Endodermal cell (in vitro differentiated cells): ENCODE results near the gene LRRC10B. TPM values are rescaled to one million over a fixed set of nuclear protein-coding genes. Genes with fewer than 3 reads are reported as not detected.

ENCODE experiments used
- DNase-seq: peaks from one replicate; pipeline ENCODE4 v3.0.0-alpha.2; 2017
- H3K27ac ChIP-seq: 2 replicates; pipeline ENCODE4 v1.5.1; 2013; ENCODE audit warnings: mild to moderate bottlenecking, low read depth, low read length, moderate library complexity
- H3K27me3 ChIP-seq: 2 replicates; pipeline ENCODE4 v1.6.1; 2013; ENCODE audit warnings: mild to moderate bottlenecking, low read length, moderate library complexity; ENCODE audit not compliant: insufficient read depth, control insufficient read depth, poor library complexity, severe bottlenecking
- H3K36me3 ChIP-seq: 2 replicates; pipeline ENCODE4 v1.7.0; 2013; ENCODE audit warnings: mild to moderate bottlenecking, low read length, moderate library complexity; ENCODE audit not compliant: control insufficient read depth, insufficient read depth
- H3K4me1 ChIP-seq: one replicate; pipeline ENCODE4 v1.7.0; 2013; ENCODE audit warnings: low read length; ENCODE audit not compliant: control insufficient read depth, insufficient read depth
- H3K4me3 ChIP-seq: 2 replicates; pipeline ENCODE4 v1.5.1; 2013; ENCODE audit warnings: mild to moderate bottlenecking, low read length, moderate library complexity
- H3K9ac ChIP-seq: 2 replicates; pipeline ENCODE4 v1.6.1; 2013; ENCODE audit warnings: mild to moderate bottlenecking, low read length, moderate library complexity; ENCODE audit not compliant: poor library complexity, severe bottlenecking; ENCODE audit errors: extremely low read depth
- H3K9me3 ChIP-seq: 2 replicates; pipeline ENCODE4 v1.6.1; 2013; ENCODE audit warnings: mild to moderate bottlenecking, low read length, moderate library complexity; ENCODE audit not compliant: control insufficient read depth
- H3K27ac Mint-ChIP-seq: 2 replicates; pipeline ENCODE4 v1.8.0; 2020; ENCODE audit warnings: mixed read lengths
- H3K27me3 Mint-ChIP-seq: 2 replicates; pipeline ENCODE4 v1.8.0; 2021; ENCODE audit warnings: mild to moderate bottlenecking, mixed read lengths; ENCODE audit not compliant: insufficient read depth
- H3K36me3 Mint-ChIP-seq: 2 replicates; pipeline ENCODE4 v1.8.0; 2020; ENCODE audit warnings: low read depth, mixed read lengths
- H3K4me1 Mint-ChIP-seq: 2 replicates; pipeline ENCODE4 v1.8.0; 2020; ENCODE audit warnings: mixed read lengths
- H3K4me3 Mint-ChIP-seq: 2 replicates; pipeline ENCODE4 v1.8.0; 2020; ENCODE audit warnings: mild to moderate bottlenecking, moderate library complexity, mixed read lengths
- H3K9me3 Mint-ChIP-seq: 2 replicates; pipeline ENCODE4 v1.8.0; 2020; ENCODE audit warnings: mild to moderate bottlenecking, mixed read lengths
- CTCF ChIP-seq: fragments of 200-600 bp; sonication (generic); conservative IDR thresholded peaks from 2 replicates; pipeline ENCODE4 v1.5.0; 2021; ENCODE audit warnings: antibody characterized with exemption, mild to moderate bottlenecking
- WGBS, 2 experiments: methylation state at CpG; one replicate each; pipeline versions ENCODE4 v1.1.5 to v1.1.7; 2013; ENCODE audit warnings: missing lambda C conversion rate in 2 of 2, mixed read lengths in 1 of 2; ENCODE audit not compliant: insufficient coverage in 1 of 2, insufficient read length in 1 of 2; 5-methylcytosine and 5-hydroxymethylcytosine counted together
- total RNA-seq, 2 donors: library from RNA; stranded (reverse); fragmentation: NEBNext Ultra II Directional in 1 of 2; extraction: Animal tissue kit (Norgen Biotek cat#: 25700) in 1 of 2; gene quantifications; 2 replicates in 1 of 2; 3 replicates in 1 of 2; pipeline ENCODE4 v1.2.1, GENCODE V29; 2021

LRRC10B gene
- total RNA-seq, 2 donors from 2014 or later, result 0.11 to 0.69 TPM

- peaks cover 13% of the 10 kb centered on the region for H3K36me3 ChIP-seq
- Mint-ChIP-seq H3K4me3 (no peak overlapping the region), H3K27me3 (peaks cover 3% of the 10 kb centered on the region), H3K36me3 (peaks cover 25% of the 10 kb centered on the region), H3K9me3 (no peaks in the 10 kb centered on the region), H3K27ac (no peak overlapping the region), H3K4me1 (no peaks in the 10 kb centered on the region)
- H3K9ac ChIP-seq, result no peak overlapping the region
- H3K9me3 ChIP-seq, result no peaks in the 10 kb centered on the region
- H3K4me3 ChIP-seq, result no peak overlapping the region
- peaks cover 3% of the 10 kb centered on the region for H3K4me1 ChIP-seq
- no peaks in the 10 kb centered on the region for H3K27me3 ChIP-seq
- DNase-seq, result no peak
- no peak overlapping the region for H3K27ac ChIP-seq
- no peak for TF ChIP-seq CTCF
- WGBS, 2 experiments, result 86 to 96% methylated on average over 1 to 3 of the region's 3 CpGs
Measured at GRCh38 chr11:61473370-61474012, 35.1 kb upstream of the LRRC10B start.

GRCh38 chr11:61474013-61474643, 34.4 kb upstream of the LRRC10B start:
- Mint-ChIP-seq H3K27me3 (peaks cover 3% of the 10 kb centered on the region), H3K4me3 (no peak overlapping the region), H3K36me3 (peaks cover 23% of the 10 kb centered on the region), H3K4me1 (no peaks in the 10 kb centered on the region), H3K9me3 (no peaks in the 10 kb centered on the region), H3K27ac (no peak overlapping the region)
- H3K36me3 ChIP-seq, result peaks cover 13% of the 10 kb centered on the region
- no peak overlapping the region for H3K27ac ChIP-seq
- H3K9me3 ChIP-seq, result no peaks in the 10 kb centered on the region
- WGBS, 2 experiments, result 93 to 98% methylated on average over 4 to 6 of the region's 6 CpGs
- H3K4me3 ChIP-seq, result no peak overlapping the region
- H3K9ac ChIP-seq, result no peak overlapping the region
- no peak for DNase-seq
- no peaks in the 10 kb centered on the region for H3K27me3 ChIP-seq
- H3K4me1 ChIP-seq, result peaks cover 3% of the 10 kb centered on the region
- no peak for TF ChIP-seq CTCF

- H3K27ac Mint-ChIP-seq, result no peak overlapping the region
- H3K27me3 Mint-ChIP-seq, result peaks cover 3% of the 10 kb centered on the region
- Histone ChIP-seq H3K4me1 (peaks cover 3% of the 10 kb centered on the region), H3K9ac (no peak overlapping the region), H3K27ac (no peak overlapping the region), H3K4me3 (no peak overlapping the region), H3K36me3 (peaks cover 13% of the 10 kb centered on the region), H3K27me3 (no peaks in the 10 kb centered on the region), H3K9me3 (no peaks in the 10 kb centered on the region)
- peaks cover 17% of the 10 kb centered on the region for H3K36me3 Mint-ChIP-seq
- no peak for DNase-seq
- TF ChIP-seq CTCF, result no peak
- no peak overlapping the region for H3K4me3 Mint-ChIP-seq
- 88 to 100% methylated on average over 1 of the region's 1 CpG for WGBS, 2 experiments
- H3K4me1 Mint-ChIP-seq, result no peaks in the 10 kb centered on the region
- H3K9me3 Mint-ChIP-seq, result no peaks in the 10 kb centered on the region
Measured at GRCh38 chr11:61475433-61475832, 33.1 kb upstream of the LRRC10B start.
